Stimulated activated CD4-positive, alpha-beta T cell treated with anti-CD3 and anti-CD28 coated beads, Interleukin-2, amount 100 ng/mL, for 4 hours (primary cell): ENCODE measurements around the gene MCAT.
"Not testable (repeated sequence)": the region's sequence is repeated elsewhere in the genome, so short reads cannot be mapped to it uniquely, and the experiment has no call there.

Experiments
- DNase-seq: peaks from one replicate; pipeline ENCODE4 v3.0.0-alpha.2; 2020; ENCODE audit warnings: low read depth

The MCAT gene

DNA sequence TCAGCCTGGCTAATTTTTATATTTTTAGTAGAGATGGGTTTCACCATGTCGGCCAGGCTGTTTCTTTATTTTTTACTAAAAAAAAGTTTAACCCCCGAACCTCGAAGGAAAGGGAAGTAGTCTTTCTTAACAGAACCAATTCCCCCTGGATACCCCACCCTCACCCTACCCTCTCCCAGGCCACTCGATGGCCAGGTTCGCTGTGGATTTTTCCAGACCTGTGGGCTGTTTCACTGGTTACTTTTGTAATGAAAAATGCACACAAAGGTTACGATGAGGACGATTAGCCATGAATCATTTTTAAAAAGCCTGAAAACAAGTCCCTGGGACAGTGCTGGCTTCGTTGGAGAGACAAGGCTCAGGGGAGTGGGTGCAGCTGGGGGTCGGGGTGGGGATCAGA lies 10.7 kb upstream of the MCAT start:
- no peak for DNase-seq

DNA sequence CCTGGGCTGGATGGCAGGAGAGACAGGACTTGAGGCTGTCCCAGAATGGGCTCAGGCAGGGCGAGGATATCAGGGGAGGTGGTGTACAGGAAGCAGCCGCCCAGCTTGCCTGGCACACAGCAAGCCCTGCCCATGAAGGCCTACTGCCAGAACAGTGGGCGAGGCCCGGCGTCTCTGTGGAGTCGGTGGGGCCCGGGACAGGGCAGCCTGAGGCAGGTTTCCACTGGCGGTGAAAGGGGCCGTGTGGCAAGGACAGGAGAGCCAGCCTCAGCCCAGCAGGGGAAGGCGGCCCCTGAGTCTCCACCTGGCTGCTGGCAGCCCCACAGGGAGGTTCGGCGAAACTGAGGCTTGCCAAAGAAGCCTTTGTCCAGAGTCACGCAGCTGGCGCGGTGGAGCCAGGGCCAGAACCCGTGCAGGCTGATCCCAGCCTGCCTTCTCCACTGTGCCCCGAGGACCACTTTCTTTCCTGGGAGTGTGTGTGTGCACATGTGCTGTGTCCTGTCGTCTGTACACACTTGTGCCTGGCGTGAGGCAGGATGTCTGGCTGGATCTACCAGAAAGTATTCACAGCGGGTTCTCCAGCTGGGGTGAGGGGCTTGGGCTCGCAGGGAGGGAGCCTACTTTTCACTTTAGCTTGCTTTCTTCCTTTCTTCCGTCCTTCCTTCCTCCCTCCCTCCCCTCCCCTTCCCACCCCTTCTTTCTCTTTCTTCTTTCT lies 9.3 kb upstream of the MCAT start:
- DNase-seq: peak; percentile 36

DNA sequence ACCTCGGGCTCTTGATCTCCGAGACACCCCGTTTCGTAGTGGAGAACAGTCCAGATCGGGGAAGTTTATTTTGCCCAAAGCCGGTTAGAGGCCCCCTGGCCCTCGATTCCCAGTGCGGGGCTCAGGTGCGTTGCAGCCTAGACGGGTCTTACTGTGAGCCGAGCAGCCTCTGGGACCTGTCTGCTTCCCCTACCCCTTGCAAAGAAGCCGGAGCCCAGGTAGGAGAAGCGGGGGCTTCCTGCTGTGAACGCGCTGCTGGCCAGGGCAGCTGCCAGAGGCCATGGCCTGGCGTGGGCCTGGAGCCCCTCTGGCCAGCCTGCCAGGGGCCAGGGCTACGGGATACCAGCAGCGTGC lies 8.8 kb upstream of the MCAT start:
- no peak for DNase-seq

DNA sequence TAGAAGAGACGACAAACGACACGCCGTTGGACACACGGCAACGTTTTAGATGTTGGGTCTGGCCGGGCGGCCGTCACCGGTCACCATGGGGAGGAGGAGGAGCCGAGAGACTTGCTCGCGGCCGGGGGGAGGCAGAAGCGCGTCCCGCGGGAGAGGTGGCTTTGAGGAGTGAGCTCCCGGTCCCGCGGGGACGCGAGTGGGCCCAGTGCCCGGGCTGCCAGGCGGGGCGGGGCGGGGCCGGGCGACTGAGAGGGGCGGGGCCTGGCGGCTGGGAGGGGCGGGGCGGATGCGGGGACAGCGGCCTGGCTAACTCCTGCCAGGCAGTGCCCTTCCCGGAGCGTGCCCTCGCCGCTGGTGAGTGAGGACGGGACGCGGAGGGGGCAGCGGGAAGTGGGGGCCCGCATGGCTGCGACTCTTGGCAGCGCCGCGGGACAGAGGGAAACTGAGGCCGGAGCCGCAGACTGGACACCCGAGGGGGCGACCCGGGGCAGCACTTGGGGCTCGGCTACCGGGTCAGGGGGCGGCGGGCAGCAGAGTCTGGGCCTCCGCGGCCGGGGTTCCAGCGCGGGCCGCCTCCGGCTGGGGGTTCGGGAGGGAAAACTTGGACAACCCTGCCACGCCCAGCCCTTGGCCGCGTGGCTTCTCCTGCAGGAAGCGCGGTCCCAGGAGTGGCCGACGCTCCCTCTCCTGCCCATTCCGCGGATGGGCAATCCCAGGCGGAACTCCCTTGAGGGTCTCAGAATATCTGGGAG lies 8.2 kb upstream of the MCAT start, which contains the start of gene TSPO:
TSS of gene TSPO (plus strand) at position 309 of the 752 bp plus-strand sequence. CDS start 7,680 bp downstream, outside the sequence.
- peak; percentile 37 for DNase-seq

DNA sequence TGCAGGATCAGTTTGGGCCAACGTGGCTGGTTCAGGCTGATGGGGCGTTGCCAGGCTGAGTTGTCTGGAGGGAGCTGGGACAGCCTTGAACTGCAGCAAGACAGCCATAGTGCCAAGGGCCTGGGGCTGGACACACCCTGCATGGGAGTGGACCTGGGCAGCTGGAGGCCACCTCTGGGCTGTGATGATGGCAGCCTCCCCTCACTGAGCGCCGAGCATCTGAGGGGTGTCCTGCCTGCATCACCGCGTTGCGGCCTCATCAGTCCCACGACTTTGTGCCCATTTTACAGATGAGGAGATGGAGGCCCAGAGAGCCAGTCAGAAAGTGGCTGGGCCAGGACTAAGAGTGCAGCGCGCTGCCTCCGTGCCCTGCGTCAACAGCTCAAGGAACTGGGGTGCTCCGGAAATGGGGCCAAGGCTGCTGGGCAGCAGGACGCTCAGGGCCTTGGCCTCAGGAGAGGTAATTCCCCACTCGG lies 7.6 kb upstream of the MCAT start:
- no peak for DNase-seq

DNA sequence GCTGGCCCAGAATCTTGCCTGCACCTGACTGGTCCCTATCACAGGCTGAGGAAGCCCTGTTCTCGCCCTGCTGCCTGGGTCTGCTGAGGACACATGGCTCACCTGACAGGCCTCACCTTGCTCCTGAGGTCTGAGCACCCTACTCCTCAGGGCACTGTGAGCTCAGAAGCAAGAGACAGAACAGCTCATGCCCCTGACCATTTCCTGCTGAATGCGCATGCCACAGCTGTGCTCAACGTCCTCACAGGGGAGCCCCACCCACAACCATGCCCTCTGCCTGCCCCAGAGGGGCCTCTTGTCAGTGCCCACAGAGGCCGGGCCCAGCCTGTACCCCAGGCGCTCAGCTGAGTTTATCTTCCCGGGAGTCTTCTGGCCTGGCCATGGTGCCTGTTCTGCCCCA lies 5.4 kb upstream of the MCAT start:
- DNase-seq: no peak

DNA sequence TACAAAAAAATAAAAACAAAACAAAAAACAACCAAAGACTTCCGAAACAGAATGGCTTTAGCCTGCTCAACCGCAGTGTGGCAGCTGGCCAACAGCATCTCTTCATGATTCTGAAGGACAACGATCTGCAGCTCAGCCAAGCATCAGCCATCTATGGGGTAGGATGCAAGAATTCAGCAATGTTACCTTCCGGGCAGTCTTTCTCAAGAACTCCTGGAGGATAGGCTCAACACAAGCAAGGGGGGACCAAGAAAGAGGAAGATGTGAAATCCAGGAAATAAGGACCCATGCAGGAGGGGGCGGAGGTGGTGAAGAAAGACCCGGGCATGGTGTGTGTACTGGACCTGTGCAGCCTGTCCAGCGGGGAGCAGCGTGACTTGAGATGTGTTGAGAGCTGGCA lies 4.6 kb upstream of the MCAT start:
- DNase-seq: no peak

DNA sequence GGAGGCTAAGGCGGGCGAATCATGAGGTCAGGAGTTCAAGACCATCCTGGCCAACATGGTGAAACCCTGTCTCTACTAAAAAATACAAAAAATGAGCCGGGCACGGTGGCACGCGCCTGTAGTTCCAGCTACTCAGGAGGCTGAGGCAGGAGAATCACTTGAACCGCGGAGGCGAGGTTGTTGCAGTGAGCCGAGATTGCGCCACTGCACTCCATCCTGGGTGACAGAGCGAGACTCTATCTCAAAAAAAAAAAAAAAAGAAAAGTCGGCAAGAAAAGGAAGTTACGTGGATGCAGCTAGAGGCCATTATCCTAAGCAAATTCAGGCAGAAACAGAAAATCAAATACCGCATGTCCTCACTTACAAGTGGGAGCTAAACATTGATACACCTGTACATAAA lies 3.1 kb upstream of the MCAT start:
- not testable (repeated sequence) for DNase-seq

DNA sequence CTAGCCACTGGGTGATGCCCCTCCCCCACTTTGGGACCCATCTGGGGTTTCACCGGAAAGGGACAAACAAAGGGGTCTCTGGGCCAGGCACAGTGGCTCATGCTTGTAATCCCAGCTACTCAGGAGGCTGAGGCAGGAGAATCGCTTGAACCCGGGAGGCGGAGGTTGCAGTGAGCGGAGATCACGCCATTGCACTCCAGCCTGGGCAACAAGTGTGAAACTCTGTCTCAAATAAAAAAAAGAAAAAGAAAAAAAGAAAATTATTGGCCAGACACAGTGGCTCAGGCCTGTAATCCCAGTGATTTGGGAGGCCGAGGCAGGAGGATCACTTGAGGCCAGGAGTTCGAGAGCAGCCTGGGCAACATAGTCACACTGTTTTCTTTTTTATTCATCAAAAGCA lies 2.2 kb upstream of the MCAT start:
- not testable (repeated sequence) for DNase-seq

DNA sequence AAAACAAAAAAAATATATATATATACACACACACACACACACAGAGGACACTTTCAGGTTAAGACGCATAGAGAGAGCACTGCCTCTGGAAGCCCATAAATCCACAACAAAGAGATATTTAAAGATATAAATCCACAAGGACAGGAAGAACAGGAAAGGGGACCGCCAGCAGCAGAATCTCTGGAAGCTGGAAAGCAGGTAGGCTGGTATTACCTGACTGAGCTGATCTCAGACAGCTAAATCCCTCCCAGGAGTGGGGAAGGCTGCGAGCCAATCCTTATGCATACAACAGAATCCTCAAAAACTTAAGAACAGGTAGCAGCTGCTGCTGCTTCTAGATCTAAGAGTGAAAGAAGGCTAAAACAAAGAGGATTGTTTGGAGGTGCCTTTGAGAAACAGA lies 1.8 kb upstream of the MCAT start:
- no peak for DNase-seq

DNA sequence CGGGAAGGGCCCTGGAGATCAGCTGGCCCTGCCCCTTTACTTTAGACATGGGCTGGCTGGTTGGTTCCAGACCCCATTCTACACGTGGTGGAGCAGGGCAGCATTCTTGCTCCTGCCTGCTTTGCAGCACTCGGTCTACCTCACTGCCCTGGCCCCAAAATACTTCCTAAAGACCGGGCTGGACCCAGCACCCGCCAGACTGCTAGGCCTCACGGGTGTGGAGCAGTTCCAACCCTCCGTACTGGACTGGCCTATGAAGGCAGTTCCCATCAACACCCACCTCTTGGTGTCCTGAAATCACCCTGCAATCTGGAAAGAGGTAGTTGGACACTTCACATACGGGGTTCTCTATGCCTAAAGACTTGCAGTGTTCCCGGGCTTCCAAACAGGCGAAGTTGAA lies 6.4 kb downstream of the MCAT start:
- no peak for DNase-seq

DNA sequence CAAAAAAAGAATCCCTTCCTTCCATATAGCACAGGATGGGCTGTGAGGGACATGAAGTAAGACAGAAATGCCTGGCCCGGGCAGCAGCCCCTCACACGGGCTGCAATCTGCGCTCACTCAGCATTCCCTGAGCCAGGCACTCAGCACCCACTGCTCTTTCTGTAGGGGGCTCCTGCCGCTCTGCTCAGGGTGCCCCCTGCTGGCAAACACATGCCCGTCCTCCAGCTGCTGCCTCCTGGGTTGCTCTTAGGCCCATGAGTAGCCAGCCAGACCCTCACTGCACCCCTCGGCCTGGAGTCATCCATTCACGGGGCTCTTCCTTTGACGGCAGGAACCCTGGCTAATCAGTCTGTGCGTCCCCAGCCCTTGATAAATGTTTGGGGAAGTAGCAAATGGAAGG lies 6.9 kb downstream of the MCAT start:
- DNase-seq: peak; percentile 18

DNA sequence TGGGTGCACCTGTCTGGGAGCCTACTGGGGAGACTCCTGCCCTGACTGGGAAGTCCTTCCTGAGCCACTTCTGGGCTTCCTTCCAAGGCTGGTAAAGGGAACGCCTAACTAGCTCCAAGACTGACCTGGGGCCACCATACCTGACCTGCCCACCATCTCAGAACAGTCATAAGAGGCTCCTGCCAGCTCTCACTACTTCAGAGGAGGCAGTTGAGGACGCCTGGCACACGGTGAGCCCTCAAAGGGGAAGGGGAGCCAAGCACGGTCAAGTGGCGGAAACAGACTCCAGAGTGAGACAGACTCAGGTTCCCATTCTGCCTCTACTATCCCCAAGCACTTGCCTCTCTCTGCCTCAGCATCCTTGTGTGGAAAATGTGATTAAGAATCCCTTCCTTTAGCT lies 7.6 kb downstream of the MCAT start:
- no peak for DNase-seq

DNA sequence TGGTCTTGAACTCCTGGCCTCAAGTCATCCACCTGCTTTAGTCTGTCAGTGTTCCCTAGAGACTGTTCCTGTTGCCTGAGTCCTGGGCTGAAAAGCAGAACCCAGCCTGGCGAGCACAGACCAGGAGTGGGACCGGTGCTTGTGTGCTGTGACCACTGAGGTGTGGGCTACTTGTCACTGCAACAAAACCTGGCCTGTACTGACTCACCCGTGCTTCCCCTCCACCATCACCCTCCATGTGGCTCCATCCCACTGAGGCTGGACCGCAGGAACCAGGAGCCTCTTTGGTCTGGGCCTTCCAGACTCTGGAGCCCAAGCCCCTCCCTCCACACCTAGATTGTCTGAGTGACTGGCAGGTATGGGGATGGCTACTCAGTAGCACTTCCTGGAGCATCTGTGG lies 8.6 kb downstream of the MCAT start:
- no peak for DNase-seq

DNA sequence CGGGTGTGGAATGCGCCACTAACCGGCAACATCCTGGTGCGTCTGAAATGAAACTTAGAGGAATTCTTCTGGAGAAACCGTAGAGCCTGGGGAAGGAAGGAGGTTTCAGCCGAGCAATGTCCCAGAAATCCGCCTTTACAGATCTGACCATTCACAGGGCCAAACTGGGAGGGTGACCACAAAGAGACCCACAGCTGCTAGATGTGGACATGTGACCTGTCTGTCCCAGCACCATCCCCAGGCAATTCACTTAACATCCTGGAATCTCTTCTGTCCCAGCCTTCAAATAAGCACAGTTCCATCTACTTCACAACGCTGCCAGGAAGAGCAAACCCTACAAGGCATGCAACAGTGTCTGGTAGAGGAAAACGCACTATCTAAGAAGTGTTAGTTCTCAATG lies 9.8 kb downstream of the MCAT start:
- no peak for DNase-seq

DNA sequence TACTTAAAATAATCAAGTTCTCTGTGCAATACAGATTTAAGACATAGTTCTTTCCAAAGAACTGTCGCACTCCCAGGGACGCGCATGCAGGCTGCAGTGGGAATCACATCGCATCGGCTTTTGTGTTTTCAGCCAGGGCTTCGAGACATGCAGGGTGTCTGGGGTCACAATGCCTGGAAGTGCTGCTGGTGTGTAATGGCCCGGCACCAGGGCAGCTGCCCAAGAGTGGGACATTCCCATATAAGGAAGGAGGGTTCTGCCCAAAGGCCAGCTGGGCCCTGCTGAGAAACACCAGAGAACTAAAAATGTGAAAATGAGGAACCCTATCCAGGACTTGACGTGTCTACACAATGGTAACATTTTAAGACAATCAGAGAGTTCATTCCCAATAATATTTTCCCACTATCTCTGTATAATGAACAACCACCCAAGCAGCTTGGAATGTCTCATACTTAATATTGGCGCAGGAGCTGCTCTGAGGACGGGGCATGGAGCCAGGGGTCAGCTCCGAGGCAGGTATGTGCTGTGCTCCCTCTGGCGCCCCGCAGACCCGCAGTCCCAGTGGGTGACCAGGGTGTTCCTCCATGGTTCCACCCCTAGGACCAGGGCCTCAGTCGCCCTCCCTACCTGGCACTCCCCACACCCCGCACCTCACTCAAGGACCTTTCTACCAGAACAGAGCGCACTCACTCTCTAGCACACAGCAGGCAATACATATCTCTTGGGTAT lies 11.3 kb downstream of the MCAT start:
- no peak for DNase-seq

DNA sequence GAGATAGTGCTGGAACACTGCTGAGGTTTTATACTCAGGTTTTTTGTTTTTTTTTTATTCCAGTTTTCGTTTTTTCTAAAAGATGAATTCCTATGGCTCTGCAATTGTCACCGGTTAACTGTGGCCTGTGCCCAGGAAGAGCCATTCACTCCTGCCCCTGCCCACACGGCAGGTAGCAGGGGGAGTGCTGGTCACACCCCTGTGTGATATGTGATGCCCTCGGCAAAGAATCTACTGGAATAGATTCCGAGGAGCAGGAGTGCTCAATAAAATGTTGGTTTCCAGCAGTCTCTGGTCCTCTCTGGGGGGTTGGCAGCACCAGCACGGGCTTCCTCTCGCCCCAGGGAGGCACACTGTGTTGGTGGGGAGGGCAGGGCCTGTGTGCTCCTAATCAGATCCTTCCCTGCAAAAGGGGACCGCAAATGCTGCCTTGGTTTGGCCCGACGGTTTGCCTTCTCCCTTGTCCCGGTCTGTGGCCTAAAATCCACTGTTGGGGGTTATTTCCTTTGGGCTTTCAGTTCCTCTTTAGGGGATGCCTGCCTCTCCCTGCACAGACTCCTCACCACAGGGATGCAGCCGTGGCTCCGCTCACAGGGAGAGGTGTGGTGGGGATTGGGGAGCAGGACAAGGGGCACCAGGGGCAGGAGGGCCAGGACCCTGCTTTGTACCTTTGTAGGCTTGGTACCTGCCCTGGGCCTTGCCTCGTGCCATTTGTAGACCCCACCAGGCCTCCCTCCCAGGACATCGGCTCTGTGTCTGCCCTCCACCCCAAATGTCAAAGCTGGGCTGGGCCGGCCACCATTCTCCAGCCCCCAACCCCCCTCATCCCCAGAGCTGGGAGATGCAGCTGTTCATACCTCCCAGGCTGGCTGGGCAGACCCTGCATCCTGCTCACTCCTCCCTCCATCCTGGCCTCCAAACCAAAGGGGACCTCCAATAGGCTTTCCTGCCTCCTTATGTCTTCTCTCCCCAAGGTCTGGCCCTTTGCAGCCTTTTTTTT lies 13.5 kb downstream of the MCAT start:
- no peak for DNase-seq

DNA sequence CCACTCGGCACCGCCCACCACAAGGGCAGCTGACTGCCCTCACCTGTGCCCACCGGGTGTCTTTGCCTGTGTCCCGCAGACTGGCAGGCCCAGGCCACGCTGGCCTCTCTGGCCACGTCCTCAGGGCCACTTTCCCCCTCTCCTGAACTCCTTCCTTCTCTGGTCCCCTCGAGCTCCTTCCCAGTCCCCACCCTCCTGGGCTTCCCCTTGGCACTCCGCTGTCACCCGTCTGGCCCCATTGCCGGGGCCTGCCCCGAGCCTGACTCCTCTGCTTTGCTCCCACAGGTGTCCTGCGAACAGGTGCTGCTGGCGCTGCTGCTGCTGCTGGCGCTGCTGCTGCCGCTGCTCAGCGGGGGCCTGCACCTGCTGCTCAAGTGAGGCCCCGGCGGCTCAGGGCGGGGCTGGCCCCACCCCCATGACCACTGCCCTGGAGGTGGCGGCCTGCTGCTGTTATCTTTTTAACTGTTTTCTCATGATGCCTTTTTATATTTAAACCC lies 14.2 kb downstream of the MCAT start:
- DNase-seq: no peak

DNA sequence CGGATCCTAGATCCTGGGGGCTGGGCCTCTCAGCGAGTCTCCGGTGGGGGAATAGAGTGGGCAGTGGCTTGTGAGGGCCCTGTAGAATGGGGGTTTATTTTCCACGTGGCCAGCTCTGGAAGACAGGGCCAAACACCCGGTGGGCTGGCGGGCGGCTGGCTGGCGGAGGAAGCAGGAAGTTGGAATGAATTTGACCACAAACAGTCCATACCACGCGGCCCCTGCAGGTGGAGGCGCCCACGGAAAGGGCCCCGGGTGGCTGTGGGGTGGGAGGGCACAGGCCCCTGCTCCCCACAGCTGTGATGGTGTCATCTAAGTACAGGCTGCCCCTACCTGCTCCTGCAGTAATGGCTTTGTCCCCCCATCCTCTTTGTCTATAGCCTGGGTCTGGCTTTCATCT lies 15.1 kb downstream of the MCAT start:
- no peak for DNase-seq

DNA sequence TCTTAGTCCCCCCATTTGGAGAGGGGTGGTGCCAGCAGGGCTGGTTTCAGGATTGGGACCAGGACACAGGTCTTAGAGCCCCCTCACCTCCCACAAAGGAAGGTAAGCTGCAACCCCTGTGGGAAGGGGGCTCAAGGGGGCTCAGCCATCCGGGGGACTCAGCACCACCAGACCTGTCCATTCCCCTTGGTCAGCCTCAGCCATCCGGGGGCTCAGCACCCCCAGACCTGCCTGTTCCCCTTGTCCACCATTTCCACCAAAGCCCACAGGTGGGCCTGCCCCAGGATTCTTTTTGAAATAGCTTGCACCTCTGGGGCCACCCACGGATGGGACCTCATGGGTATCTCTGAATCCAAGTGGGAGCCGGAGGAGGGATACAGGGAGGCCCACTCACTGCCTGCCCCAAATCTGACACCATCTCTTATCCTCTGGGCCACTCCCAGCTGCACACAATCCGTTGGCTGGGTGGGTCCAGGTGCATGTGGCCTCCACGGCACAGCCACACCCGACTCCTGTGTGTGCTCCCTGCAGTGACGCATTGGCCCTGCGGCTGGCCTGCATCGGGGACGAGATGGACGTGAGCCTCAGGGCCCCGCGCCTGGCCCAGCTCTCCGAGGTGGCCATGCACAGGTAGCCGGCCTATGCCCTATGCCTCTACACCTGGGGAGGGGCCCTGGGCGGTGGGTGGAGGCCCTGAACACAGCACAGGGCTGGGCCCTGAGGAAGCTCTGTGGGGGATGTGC lies 15.9 kb downstream of the MCAT start:
- no peak for DNase-seq
